Breast epithelium (tissue), 3 donors: ENCODE measurements around the gene ZFHX3.

Experiments used
- POLR2A ChIP-seq: fragments of 450-650 bp; IDR thresholded peaks from one replicate; pipeline ENCODE4 v1.6.1; 2016; ENCODE audit warnings: antibody characterized with exemption, mild to moderate bottlenecking, moderate library complexity
- POLR2AphosphoS5 ChIP-seq, 3 donors: sonication (generic); formaldehyde crosslinking; IDR thresholded peaks; one replicate each; pipeline ENCODE4 v1.6.1; 2017; ENCODE audit warnings: antibody characterized with exemption in 3 of 3
- TF ChIP-seq, protein P1 (sequence below), 3 donors: fragments of 450-650 bp; IDR thresholded peaks; one replicate each; pipeline ENCODE4 v1.5.1; 2016 to 2017; ENCODE audit warnings: antibody characterized with exemption in 3 of 3, mild to moderate bottlenecking in 3 of 3, moderate library complexity in 3 of 3

- TF ChIP-seq, protein P1, sequence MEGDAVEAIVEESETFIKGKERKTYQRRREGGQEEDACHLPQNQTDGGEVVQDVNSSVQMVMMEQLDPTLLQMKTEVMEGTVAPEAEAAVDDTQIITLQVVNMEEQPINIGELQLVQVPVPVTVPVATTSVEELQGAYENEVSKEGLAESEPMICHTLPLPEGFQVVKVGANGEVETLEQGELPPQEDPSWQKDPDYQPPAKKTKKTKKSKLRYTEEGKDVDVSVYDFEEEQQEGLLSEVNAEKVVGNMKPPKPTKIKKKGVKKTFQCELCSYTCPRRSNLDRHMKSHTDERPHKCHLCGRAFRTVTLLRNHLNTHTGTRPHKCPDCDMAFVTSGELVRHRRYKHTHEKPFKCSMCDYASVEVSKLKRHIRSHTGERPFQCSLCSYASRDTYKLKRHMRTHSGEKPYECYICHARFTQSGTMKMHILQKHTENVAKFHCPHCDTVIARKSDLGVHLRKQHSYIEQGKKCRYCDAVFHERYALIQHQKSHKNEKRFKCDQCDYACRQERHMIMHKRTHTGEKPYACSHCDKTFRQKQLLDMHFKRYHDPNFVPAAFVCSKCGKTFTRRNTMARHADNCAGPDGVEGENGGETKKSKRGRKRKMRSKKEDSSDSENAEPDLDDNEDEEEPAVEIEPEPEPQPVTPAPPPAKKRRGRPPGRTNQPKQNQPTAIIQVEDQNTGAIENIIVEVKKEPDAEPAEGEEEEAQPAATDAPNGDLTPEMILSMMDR (IDR thresholded peaks at IDR 0.05): no peak
- TF ChIP-seq POLR2AphosphoS5 (IDR thresholded peaks at IDR 0.05) (no peak), POLR2A (no peak)
Observed at GRCh38 chr16:72901000-72901627, 146.8 kb downstream of the ZFHX3 start.
